Lower lobe of right lung (tissue), 2 donors: ENCODE results near the gene CLEC9A. TPM values are rescaled to one million over a fixed set of nuclear protein-coding genes. Genes with fewer than 3 reads are reported as not detected.

Source experiments
- ATAC-seq, 2 donors: fragments of 200-7000 bp; cut with Tn5 transposase; one replicate each; pipeline ENCODE4 v1.9.1; 2020 to 2022; ENCODE audit warnings: mild to moderate bottlenecking in 2 of 2, moderate library complexity in 2 of 2
- DNase-seq: peaks from one replicate; pipeline ENCODE4 v3.0.0-alpha.2; 2020
- H3K27ac ChIP-seq: fragments of 200-600 bp; one replicate; pipeline ENCODE4 v1.8.0; 2022
- H3K27me3 ChIP-seq: fragments of 200-600 bp; one replicate; pipeline ENCODE4 v1.8.0; 2022; ENCODE audit warnings: low read depth
- H3K36me3 ChIP-seq: fragments of 200-600 bp; one replicate; pipeline ENCODE4 v1.8.0; 2022; ENCODE audit warnings: mild to moderate bottlenecking
- H3K4me1 ChIP-seq: fragments of 200-600 bp; one replicate; pipeline ENCODE4 v1.8.0; 2022
- H3K4me3 ChIP-seq: fragments of 200-600 bp; one replicate; pipeline ENCODE4 v1.8.0; 2022; ENCODE audit warnings: mild to moderate bottlenecking
- H3K9me3 ChIP-seq: fragments of 200-600 bp; one replicate; pipeline ENCODE4 v1.8.0; 2022
- intact Hi-C: fragments of 100-400 bp; cut with DNase I; formaldehyde crosslinking; loops from one replicate; pipeline ENCODE4 v1.11.0; 2022
- total RNA-seq: library from RNA; stranded (reverse); fragmentation: NEBNext Ultra II Directional; extraction: Animal tissue kit (Norgen Biotek cat#: 25700); gene quantifications from one replicate; pipeline ENCODE4 v1.2.1, GENCODE V29; 2021
- TF ChIP-seq, protein P1 (sequence below): fragments of 200-600 bp; IDR thresholded peaks from one replicate; pipeline ENCODE4 v1.8.0; 2022; ENCODE audit warnings: antibody characterized with exemption, mild to moderate bottlenecking
- donor health status: DM: no; HTN: yes; CAD: no; lungs with severe emphysema.

The CLEC9A gene
- total RNA-seq, 1 donor from 2014 or later, result 0.30 TPM

DNA sequence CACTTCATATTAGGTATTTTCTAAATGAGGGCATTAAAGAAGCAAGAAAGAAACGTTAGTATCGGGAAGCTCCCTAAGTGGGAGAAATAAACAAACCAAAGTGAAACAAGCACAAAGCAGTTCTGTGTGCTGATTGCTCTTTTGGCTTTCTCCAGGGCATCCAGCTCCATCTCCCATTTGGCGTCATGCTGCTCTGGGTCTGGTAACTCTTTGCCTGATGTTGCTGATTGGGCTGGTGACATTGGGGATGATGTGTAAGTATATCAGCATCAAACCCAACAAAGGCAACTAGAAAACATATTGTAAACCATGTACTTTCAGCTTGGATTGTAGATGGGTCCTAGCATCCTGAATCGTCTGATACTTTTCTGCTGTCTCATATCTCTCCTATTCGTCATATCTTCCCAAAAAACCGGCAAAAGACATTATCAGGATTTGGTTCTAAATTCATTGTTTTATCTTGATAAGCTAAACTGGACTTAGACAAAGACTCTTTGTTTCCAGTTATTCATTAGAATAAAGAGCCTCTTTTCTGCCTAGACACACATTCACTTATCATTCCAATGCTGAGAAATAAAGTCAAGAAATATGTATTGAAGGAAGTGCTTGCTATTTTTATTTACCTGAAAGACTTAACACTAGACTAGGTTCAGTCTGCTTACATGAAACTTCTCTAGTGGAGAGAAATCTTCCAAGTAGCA lies 17.7 kb upstream of the CLEC9A start:
- H3K36me3 ChIP-seq, result no peaks in the 10 kb centered on the region
- H3K27me3 ChIP-seq, result peaks cover 5% of the 10 kb centered on the region
- H3K9me3 ChIP-seq, result no peaks in the 10 kb centered on the region
- intact Hi-C loops, result no loop called here
- no peak overlapping the region for H3K27ac ChIP-seq
- no peak overlapping the region for H3K4me3 ChIP-seq
- DNase-seq (no peak), ATAC-seq (no peak)
- no peaks in the 10 kb centered on the region for H3K4me1 ChIP-seq
- TF ChIP-seq, protein P1, sequence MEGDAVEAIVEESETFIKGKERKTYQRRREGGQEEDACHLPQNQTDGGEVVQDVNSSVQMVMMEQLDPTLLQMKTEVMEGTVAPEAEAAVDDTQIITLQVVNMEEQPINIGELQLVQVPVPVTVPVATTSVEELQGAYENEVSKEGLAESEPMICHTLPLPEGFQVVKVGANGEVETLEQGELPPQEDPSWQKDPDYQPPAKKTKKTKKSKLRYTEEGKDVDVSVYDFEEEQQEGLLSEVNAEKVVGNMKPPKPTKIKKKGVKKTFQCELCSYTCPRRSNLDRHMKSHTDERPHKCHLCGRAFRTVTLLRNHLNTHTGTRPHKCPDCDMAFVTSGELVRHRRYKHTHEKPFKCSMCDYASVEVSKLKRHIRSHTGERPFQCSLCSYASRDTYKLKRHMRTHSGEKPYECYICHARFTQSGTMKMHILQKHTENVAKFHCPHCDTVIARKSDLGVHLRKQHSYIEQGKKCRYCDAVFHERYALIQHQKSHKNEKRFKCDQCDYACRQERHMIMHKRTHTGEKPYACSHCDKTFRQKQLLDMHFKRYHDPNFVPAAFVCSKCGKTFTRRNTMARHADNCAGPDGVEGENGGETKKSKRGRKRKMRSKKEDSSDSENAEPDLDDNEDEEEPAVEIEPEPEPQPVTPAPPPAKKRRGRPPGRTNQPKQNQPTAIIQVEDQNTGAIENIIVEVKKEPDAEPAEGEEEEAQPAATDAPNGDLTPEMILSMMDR, result no peak

DNA sequence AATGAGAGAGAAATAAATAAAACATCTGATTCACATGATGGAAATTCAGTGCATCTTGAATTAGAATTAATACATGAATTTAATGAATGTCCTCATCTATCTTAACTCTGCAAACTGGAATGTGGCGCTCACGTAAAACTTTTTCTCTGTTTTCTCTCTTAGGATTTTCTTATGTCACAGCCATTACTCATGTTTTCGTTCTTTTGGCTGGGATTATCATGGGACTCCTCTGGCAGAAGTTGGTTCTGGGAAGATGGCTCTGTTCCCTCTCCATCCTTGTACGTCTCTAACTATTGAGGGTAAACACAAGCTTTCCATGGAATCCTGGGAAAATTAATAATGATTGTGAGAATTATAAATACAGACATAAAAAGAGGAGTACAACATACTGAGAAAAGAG lies 15.0 kb upstream of the CLEC9A start:
- Histone ChIP-seq H3K9me3 (no peaks in the 10 kb centered on the region), H3K36me3 (no peaks in the 10 kb centered on the region), H3K4me3 (no peak overlapping the region), H3K4me1 (no peaks in the 10 kb centered on the region), H3K27ac (no peak overlapping the region), H3K27me3 (no peaks in the 10 kb centered on the region)
- DNase-seq, result no peak
- no peak for ATAC-seq
- TF ChIP-seq, protein P1, result no peak
- intact Hi-C loops, result no loop called here

DNA sequence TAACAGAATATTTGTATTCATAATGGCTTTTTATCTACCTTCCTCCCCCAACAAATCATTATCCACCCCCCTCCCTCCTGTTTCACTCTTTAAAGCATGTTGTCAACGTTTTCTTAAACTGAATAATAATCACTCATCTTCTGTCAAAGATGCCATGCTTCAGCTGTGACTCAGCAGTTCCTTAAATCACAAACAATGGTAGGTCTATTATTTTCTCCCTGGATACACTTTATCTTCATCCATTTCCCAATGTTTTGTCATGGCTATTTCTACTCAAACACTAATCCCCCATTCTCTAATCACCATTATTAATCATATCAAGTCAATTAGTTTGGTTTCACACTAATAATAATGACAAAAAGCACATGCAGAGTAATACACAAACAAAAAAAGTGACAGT lies 13.6 kb upstream of the CLEC9A start:
- TF ChIP-seq, protein P1, result no peak
- Histone ChIP-seq H3K4me3 (no peak overlapping the region), H3K27ac (no peak overlapping the region), H3K27me3 (no peaks in the 10 kb centered on the region), H3K36me3 (no peaks in the 10 kb centered on the region), H3K9me3 (no peaks in the 10 kb centered on the region), H3K4me1 (no peaks in the 10 kb centered on the region)
- ATAC-seq (no peak), DNase-seq (no peak)
- intact Hi-C loops, result no loop called here

DNA sequence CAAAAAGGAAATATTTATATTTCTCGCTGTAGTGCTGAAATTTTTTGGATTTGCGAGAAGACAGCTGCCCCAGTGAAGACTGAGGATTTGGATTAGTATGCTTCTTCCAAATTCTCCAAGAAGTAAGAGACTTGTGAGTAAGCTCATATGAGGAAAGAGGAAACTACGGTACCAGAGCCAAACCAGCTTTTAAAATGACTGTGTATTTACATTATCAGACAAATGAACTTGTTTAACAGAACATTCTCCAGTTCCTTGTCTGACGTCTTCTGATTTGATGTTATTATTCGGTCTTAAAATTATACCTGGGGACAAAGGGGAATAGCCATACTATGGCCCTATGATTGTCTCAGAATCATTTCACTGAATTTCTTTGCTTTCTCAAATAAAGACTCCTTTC lies 12.1 kb upstream of the CLEC9A start:
- no peaks in the 10 kb centered on the region for H3K9me3 ChIP-seq
- no peaks in the 10 kb centered on the region for H3K36me3 ChIP-seq
- TF ChIP-seq, protein P1, result no peak
- ATAC-seq (no peak), DNase-seq (no peak)
- H3K27ac ChIP-seq, result no peak overlapping the region
- intact Hi-C loops, result no loop called here
- no peaks in the 10 kb centered on the region for H3K4me1 ChIP-seq
- H3K4me3 ChIP-seq, result no peak overlapping the region
- no peaks in the 10 kb centered on the region for H3K27me3 ChIP-seq

DNA sequence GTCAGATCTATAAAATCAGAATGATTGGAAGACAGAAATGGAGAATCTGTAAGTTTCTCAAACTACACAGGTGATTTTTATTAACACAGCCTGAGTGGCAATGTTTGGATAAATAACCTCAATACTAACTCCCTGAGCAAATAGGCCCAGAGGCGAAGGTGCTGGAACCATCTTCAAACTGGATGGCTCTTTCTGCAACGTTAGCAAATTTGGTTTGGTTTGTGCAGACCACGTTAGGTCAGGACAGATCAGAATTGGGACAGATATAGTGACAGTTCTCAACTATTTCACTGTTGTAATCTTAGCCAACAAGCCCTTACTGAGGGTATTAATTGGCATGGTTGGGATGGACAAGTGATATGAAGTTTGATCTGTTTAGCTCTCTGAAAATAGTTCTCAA lies 9.1 kb upstream of the CLEC9A start:
- Histone ChIP-seq H3K4me1 (no peaks in the 10 kb centered on the region), H3K4me3 (no peak overlapping the region), H3K36me3 (no peaks in the 10 kb centered on the region), H3K9me3 (no peaks in the 10 kb centered on the region), H3K27me3 (no peaks in the 10 kb centered on the region), H3K27ac (no peak overlapping the region)
- ATAC-seq (no peak), DNase-seq (no peak)
- TF ChIP-seq, protein P1, result no peak
- intact Hi-C loops, result no loop called here
